A673 (cell line): ENCODE measurements around the gene ANKRD29.

Experiments used
- EZH2 ChIP-seq: fragments of 200-600 bp; sonication (generic); IDR thresholded peaks from 2 replicates; pipeline ENCODE4 v1.6.1; 2017; ENCODE audit warnings: borderline replicate concordance, low read depth, mild to moderate bottlenecking, mixed read lengths, antibody characterized with exemption, low read length; ENCODE audit not compliant: poor library complexity, severe bottlenecking
- TF ChIP-seq, protein P1 (sequence below): fragments of 300-800, 200-600 bp; sonication (generic); conservative IDR thresholded peaks from 2 replicates; pipeline ENCODE4 v1.5.1; 2017; ENCODE audit warnings: low read depth, mild to moderate bottlenecking, antibody characterized with exemption, low read length, moderate library complexity, mixed read lengths

DNA sequence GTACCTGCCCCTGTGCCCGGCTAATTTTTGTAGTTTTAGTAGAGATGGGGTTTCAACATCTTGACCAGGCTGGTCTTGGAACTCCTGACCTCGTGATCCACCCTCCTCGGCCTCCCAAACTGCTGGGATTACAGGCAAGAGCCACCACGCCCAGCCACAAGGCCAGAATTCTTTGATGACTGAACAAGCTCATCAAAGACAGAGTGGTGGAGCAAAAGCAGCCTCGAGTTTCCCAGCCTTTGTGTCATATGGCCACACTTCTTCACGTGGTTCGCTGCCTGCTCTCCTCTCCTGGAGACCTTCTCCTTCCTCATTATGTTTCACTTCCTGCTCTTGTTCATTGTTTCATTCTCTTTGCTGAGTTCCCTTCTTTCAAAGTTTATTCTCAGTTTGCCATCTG, 66.5 kb downstream of the ANKRD29 start:
- TF ChIP-seq, protein P1, sequence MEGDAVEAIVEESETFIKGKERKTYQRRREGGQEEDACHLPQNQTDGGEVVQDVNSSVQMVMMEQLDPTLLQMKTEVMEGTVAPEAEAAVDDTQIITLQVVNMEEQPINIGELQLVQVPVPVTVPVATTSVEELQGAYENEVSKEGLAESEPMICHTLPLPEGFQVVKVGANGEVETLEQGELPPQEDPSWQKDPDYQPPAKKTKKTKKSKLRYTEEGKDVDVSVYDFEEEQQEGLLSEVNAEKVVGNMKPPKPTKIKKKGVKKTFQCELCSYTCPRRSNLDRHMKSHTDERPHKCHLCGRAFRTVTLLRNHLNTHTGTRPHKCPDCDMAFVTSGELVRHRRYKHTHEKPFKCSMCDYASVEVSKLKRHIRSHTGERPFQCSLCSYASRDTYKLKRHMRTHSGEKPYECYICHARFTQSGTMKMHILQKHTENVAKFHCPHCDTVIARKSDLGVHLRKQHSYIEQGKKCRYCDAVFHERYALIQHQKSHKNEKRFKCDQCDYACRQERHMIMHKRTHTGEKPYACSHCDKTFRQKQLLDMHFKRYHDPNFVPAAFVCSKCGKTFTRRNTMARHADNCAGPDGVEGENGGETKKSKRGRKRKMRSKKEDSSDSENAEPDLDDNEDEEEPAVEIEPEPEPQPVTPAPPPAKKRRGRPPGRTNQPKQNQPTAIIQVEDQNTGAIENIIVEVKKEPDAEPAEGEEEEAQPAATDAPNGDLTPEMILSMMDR, result no peak
- no peak for TF ChIP-seq EZH2
